Hematopoietic multipotent progenitor cell (in vitro differentiated cells): Measurements from ENCODE around the gene ARHGEF10L. TPM values are rescaled to one million over a fixed set of nuclear protein-coding genes. Genes with fewer than 3 reads are reported as not detected.

Experiments used
- DNase-seq, 3 donors: peaks; one replicate each; pipeline ENCODE4 v3.0.0-alpha.2; 2011 to 2015; ENCODE audit warnings: low read depth in 2 of 3, low spot score in 2 of 3
- total RNA-seq: library from RNA; depleted of rRNA; stranded (reverse); fragments of >200 nt; gene quantifications from one replicate; pipeline ENCODE4 v1.2.3, GENCODE V29; 2012

The ARHGEF10L gene
- total RNA-seq, 1 donor = 0.27 TPM

GRCh38 chr1:17521946-17522612, 17.4 kb upstream of the ARHGEF10L start:
- DNase-seq = no peak

- no peak for DNase-seq
Observed at GRCh38 chr1:17523321-17524041, 16.0 kb upstream of the ARHGEF10L start.

- DNase-seq = no peak
Observed at GRCh38 chr1:17524645-17525044, 14.9 kb upstream of the ARHGEF10L start.

GRCh38 chr1:17525996-17526686, 13.4 kb upstream of the ARHGEF10L start:
- DNase-seq = no peak

DNA sequence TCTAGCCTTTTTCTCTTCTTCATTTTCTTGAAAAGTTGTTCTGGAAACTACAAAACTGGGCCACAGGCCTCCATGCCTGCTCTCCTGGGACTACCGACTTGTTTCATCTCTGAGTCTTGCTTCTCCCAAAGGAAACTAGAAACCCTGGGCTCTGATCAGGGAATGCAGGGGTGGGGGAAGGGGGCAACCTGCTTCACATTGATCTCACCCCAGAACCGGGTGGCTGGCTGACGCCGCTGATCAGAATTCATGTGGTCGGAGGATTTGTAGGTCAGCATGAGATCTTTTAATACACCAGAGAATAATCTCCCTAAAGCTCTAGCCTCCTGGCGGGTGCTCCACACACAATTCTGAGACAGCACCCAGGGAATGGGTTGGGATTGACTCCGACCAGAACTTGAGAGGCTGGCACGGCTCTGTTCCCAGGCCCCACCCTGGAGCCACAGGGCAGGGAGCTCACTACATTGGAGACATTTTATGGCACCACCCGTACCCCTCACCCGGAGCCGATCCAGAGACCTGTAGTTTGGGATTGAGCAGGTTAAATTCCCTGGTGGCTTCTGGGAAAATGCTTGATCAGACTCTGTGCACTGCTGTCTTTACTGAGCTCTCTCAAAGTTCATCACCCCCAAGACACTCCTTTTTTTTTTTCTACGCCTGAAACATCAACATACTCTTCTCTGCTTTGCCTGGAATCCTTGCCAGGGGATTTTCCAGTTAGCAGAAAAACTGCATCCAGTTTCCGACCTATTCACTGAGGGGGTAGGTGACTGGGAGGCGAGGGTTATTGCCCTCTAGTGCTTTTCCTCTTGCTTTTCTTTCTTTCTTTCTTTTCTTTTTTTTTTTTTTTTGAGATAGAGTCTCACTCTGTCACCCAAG, 12.2 kb upstream of the ARHGEF10L start:
- no peak for DNase-seq

DNA sequence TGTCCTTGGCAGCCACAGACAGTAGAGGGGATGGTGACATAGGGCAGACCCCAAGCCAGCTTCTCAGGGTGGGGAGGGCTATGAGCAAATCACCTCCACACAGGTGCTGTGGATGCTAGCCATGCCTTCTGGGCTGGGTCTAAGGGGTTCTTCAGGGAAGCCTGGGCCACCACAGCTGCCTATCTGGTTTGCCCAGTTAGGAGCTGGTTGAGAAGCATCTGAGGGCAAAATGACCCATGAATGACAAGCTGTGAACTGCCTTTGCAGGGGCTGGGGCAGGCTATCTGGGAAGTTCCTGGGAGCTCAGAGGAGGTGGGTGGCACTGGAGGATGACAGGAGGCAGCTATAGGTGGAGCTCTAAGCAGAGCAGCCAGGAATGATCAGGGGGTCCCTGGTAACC, 10.1 kb upstream of the ARHGEF10L start:
- DNase-seq = no peak

- no peak for DNase-seq
Observed at GRCh38 chr1:17531343-17531681, 8.2 kb upstream of the ARHGEF10L start.

DNA sequence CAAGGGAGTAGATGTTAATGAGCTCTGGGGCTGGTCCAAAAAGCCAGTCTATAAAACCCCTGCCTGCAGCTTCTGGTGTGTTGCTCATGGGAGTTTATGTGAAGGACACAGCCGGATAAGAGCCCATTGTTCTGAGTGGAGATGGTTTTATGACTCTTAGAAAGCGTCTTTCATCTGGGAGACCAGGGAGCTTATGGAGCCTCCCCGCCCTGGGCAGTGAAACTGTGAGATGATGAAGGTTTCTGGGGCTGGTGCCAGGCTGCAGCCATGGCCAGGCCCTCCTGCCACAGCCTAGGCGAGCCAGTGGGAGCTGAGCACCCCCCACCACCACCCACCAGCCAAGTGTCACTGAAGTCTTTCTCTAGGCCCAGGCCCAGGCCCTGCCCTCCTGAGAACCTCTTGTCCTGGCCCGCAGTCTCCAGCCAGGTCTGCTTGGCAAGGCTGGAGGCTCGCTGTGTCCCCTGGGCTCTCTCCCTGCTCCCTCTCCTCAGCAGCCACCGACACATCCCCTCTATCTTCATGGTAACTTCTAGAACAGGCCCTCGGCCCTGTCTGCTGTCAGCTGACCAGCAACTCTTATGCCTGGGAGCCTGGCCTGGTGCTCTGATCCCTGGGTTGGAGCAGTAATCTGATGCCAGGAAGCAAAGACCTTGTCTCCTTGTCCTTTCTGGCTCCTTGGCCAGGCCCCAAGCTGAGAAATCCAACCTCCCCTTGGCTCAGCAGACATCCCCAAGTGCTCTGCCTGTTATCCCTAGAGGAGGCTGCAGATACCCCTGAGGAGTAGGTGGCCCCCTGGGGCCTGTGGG, 7.6 kb upstream of the ARHGEF10L start:
- no peak for DNase-seq

DNA sequence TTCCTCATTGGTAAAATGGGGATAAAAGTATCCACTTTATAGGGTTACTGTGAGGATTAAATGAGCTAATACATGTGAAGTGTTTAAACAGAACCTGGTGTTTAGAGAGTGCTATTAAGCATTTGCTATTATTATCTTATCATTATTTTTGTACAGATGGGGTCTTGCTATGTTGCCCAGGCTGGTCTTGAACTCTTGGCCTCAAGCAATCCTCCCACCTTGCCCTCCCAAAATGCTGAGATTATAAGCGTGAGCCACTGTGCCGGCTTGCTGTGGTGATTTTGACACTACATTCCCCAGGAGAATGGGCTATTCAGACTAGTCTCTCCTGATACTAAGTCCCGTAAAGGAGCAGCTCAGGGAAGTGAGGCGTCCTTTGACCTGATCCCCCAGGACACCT, 6.3 kb upstream of the ARHGEF10L start:
- no peak for DNase-seq

DNA sequence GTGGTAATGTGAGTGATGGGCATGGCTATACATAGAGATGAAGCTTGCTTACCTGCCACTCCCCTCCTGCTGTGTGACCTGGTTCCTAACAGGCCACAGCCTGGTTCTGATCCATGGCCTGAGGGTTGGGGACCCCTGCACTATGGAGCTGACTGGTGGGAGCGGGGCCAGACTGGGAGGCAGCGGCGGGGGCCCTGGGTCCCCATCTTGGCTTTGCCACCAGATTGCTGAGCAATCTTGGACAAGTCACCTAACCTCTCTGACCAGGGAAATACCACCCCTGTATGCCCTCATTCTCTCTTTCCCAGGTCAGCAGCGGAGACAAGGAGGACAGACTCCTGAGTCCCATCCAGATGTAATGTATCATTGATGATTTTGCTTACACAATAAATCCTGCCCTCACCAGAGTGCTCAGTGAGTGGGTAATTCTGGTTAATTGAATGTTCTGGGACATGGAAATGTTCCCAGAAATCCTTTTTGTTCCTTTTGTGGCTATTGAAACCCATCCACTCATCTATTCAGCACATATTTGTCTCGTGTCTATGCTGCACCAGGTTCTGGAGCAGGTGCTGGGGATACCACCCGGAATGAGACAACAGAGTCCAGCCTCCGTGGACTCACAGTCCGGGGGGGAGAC, 4.1 kb upstream of the ARHGEF10L start:
- DNase-seq = no peak

- no peak for DNase-seq
Observed at GRCh38 chr1:17538010-17538409, 1.5 kb upstream of the ARHGEF10L start.

DNA sequence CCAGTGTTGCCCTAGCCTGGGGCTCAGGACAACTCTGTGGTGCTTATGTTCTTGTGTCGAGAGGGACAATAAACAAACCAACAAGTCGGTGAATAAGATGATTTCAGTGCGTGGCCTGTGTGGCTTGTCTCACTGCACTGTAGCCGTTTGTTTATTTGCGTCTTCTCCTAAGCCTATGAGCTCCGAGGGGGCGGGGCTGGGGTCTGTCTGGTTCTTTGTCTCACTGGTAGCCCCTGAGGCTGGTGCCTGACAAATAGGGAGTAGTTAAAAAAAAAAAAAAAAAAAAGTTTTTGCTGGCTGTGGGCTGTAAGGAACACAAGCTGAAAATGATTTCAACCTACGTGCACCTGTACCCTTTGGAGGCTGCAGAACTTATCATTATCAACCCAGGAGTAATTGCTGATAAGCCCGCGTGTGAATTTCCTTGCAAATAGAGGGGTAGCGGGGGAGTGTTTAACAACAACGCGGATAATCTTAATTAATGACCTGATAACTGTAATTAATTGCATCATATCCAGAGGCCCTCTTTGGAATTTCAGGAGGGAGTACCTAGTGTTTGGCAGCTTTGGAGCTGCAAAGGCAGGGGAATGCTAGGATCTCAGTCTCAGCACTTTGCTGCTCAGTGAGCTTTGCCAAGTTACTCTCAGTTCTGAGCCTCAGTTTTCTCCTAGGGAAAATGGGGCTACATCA, 925 bp upstream of the ARHGEF10L start:
- peak in 1 of 3 donors; percentile 13 for DNase-seq

- peak in 1 of 3 donors; percentile 20 for DNase-seq
Observed at GRCh38 chr1:17539118-17539476, 401 bp upstream of the ARHGEF10L start.

DNA sequence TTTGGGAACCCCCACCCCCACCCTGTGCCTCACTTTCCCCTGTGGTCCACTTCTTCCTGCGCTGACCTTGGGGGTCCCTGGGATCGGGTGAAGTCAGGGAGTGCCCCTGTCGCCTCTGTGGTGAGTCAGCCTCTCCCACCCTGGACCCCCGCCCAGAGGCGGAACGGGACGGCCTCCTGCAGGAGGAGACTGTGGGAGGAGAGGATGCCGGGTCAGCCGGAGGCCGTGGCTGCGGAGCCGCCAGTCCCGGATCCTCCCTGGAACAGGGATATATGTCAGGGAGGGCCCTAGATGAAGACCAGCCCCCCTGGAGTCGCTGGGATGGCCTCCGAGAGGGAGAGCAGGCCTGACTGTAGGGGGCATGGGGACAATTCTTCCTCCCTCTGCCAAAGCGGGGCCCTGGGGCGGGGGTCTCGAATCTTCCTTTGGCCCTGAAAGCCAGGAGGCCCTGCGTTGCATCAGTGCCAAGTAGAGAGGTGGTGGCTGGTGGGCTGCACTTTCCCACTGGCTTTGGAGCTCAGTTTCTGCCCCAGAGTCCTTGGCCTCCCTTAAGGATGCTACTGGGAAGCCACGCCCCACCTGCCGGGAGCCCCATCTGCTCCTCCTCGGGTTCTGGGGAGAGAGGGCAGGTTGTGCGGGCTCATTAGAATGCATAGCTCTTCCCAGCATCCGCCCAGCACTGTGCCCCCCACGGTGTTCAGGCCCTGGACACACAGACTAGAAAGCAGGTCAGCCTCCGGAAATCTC, 930 bp downstream of the ARHGEF10L start:
- no peak for DNase-seq

DNA sequence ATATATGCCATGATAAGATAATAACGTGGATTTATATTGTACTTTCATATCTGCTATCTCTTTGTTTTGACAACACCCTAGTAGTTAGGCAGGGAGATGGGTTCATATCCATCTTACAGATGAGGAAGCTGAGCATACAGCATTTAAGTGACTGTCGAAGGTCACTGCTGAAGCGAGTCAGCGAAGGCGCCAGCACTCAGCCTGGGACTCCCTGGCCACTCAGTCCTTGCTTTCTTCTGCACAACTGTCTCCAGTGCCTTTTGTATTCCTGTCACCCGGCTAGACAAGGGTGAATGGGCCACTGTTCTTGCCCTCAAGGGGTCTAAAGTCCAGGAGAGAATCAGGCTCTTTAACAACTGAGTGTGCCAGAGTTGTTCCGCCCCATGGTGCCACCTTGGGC, 3.1 kb downstream of the ARHGEF10L start:
- DNase-seq = no peak

DNA sequence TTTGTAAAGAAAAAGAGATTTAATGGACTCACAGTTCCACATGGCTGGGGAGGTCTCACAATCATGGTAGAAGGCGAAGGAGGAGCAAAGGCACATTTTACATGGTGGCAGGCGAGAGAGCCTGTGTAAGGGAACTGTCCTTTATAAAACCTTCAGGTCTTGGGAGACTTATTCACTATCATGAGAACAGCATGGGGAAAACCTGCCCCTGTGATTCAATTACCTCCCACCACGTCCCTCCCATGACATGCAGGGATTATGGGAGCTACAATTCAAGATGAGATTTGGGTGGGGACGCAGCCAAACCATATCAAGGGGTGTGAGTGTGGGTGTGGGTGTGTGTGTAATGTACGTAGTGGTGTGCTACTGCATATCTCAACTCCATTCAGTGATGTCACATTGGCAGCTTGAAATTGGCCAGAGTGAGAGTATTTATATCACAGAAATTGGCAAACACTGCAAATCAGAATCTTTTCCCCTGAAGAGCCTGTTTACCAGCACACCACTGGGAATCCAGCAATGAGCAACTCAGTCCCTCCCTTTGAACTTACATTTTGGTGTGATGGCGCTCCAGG, 5.4 kb downstream of the ARHGEF10L start:
- DNase-seq = no peak

DNA sequence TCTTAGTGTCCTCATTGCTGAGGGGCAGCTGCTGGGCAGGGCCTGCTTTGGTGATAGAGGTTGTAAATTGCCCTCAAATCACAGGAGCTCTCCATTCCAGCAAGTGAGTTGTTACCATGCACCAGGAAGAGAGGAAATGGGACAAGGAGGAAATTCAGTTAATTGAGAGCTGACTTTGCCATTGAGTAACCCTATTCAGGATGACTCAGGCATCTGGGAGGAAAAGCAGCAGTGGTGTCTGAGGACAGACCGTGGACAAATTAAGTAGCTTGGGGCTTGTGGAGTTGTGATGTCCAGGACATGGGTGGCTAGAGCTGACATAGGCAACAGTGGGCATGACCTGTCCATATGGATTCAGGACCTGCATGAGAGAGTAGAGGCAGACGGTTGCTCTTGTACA, 5.9 kb downstream of the ARHGEF10L start:
- DNase-seq = no peak
